ENCODE measurements around the gene STT3B. TPM values are rescaled to one million over a fixed set of nuclear protein-coding genes. Genes with fewer than 3 reads are reported as not detected.
"Not testable (repeated sequence)": the region's sequence is repeated elsewhere in the genome, so short reads cannot be mapped to it uniquely, and the experiment has no call there.

The STT3B gene
- total and polyA plus RNA-seq, 2 donors (not counting 1 experiment from before 2014, with no cell fraction given), result 145 to 259 TPM

- no peak for DNase-seq (ENCODE audit: low read depth in 2 of 2)
Measured at GRCh38 chr3:31596176-31596575, 63.5 kb downstream of the STT3B start.

GRCh38 chr3:31600431-31600830 lies 67.7 kb downstream of the STT3B start:
- H3K4me1 ChIP-seq (ENCODE audit: control insufficient read depth, extremely low read depth, insufficient read depth, low read length), result no peaks in the 10 kb centered on the region
- no peak for DNase-seq (ENCODE audit: low read depth in 2 of 2)
- H3K36me3 ChIP-seq (ENCODE audit: control insufficient read depth, insufficient read depth, low read length), result peaks cover 2% of the 10 kb centered on the region
- H3K27ac ChIP-seq (ENCODE audit: insufficient read depth, low read length), result no peak overlapping the region
- H4K20me1 ChIP-seq (ENCODE audit: control insufficient read depth, extremely low read depth, insufficient read depth, low read length), result no peaks in the 10 kb centered on the region
- H3K79me2 ChIP-seq (ENCODE audit: control insufficient read depth, insufficient read depth, low read length), result peaks cover 4% of the 10 kb centered on the region
- H3K9me3 ChIP-seq (ENCODE audit: control insufficient read depth, insufficient read depth, low read depth, low read length), result no peaks in the 10 kb centered on the region
- no peak overlapping the region for H2AFZ ChIP-seq (ENCODE audit: low read length)
- no peak overlapping the region for H3K4me3 ChIP-seq (replicated peaks in 1 of 4; ENCODE audit: control extremely low read depth in 1 of 4, insufficient read depth in 1 of 4, low read depth in 3 of 4, low read length in 4 of 4)
- no peak overlapping the region for H3K9ac ChIP-seq (ENCODE audit: insufficient read depth, low read length)
- no peak overlapping the region for H3K4me2 ChIP-seq (ENCODE audit: extremely low read depth, insufficient read depth, low read length)
- no peak for TF ChIP-seq EZH2 (IDR thresholded peaks at IDR 0.05; ENCODE audit: low read length, missing control alignments)
- TF ChIP-seq CTCF (conservative IDR thresholded peaks at IDR 0.05 in 1 of 2, IDR thresholded peaks at IDR 0.05 in 1 of 2; ENCODE audit: low read depth in 1 of 2, low read length in 2 of 2), result no peak
- H3K27me3 ChIP-seq (ENCODE audit: control insufficient read depth, insufficient read depth, low read length), result no peaks in the 10 kb centered on the region

More at GRCh38 chr3:31596176-31596575, 63.5 kb downstream of the STT3B start:
- no peaks in the 10 kb centered on the region for H3K27me3 ChIP-seq (ENCODE audit: control insufficient read depth, insufficient read depth, low read length)
- H3K36me3 ChIP-seq (ENCODE audit: control insufficient read depth, insufficient read depth, low read length), result no peaks in the 10 kb centered on the region
- no peak overlapping the region for H3K4me2 ChIP-seq (ENCODE audit: extremely low read depth, insufficient read depth, low read length)
- H3K9ac ChIP-seq (ENCODE audit: insufficient read depth, low read length), result no peak overlapping the region
- H3K4me1 ChIP-seq (ENCODE audit: control insufficient read depth, extremely low read depth, insufficient read depth, low read length), result no peaks in the 10 kb centered on the region
- no peak overlapping the region for H2AFZ ChIP-seq (ENCODE audit: low read length)
- TF ChIP-seq CTCF (conservative IDR thresholded peaks at IDR 0.05 in 1 of 2, IDR thresholded peaks at IDR 0.05 in 1 of 2; ENCODE audit: low read depth in 1 of 2, low read length in 2 of 2), result no peak
- TF ChIP-seq EZH2 (IDR thresholded peaks at IDR 0.05; ENCODE audit: low read length, missing control alignments), result no peak
- H3K27ac ChIP-seq (ENCODE audit: insufficient read depth, low read length), result no peak overlapping the region
- H3K79me2 ChIP-seq (ENCODE audit: control insufficient read depth, insufficient read depth, low read length), result peaks cover 15% of the 10 kb centered on the region
- no peak overlapping the region for H3K4me3 ChIP-seq (replicated peaks in 1 of 4; ENCODE audit: control extremely low read depth in 1 of 4, insufficient read depth in 1 of 4, low read depth in 3 of 4, low read length in 4 of 4)
- no peaks in the 10 kb centered on the region for H3K9me3 ChIP-seq (ENCODE audit: control insufficient read depth, insufficient read depth, low read depth, low read length)
- no peaks in the 10 kb centered on the region for H4K20me1 ChIP-seq (ENCODE audit: control insufficient read depth, extremely low read depth, insufficient read depth, low read length)

GRCh38 chr3:31605333-31605732 lies 72.6 kb downstream of the STT3B start:
- H3K4me3 ChIP-seq (replicated peaks in 1 of 4; ENCODE audit: control extremely low read depth in 1 of 4, insufficient read depth in 1 of 4, low read depth in 3 of 4, low read length in 4 of 4); H3K9ac ChIP-seq (ENCODE audit: insufficient read depth, low read length); H3K4me2 ChIP-seq (ENCODE audit: extremely low read depth, insufficient read depth, low read length); H4K20me1 ChIP-seq (ENCODE audit: control insufficient read depth, extremely low read depth, insufficient read depth, low read length); H3K27me3 ChIP-seq (ENCODE audit: control insufficient read depth, insufficient read depth, low read length); H3K4me1 ChIP-seq (ENCODE audit: control insufficient read depth, extremely low read depth, insufficient read depth, low read length); H3K79me2 ChIP-seq (ENCODE audit: control insufficient read depth, insufficient read depth, low read length); H3K27ac ChIP-seq (ENCODE audit: insufficient read depth, low read length); H3K9me3 ChIP-seq (ENCODE audit: control insufficient read depth, insufficient read depth, low read depth, low read length); DNase-seq (ENCODE audit: low read depth in 2 of 2); H3K36me3 ChIP-seq (ENCODE audit: control insufficient read depth, insufficient read depth, low read length); H2AFZ ChIP-seq (ENCODE audit: low read length): not testable (repeated sequence)
